Stimulated activated naive CD8-positive, alpha-beta T cell treated with anti-CD3 and anti-CD28 coated beads, Interleukin-15, Interleukin-2, amounts not matched to agents 100 ng/mL and 50 ng/mL, for 24 hours (primary cell): ENCODE data around the gene ZPLD1.
A peak's percentile ranks its signal among the peaks of the same experiment; 100 is the strongest.

Source experiments
- H3K27ac Mint-ChIP-seq: one replicate; pipeline ENCODE4 v1.8.0; 2021; ENCODE audit warnings: mild to moderate bottlenecking, mixed read lengths
- H3K27me3 Mint-ChIP-seq: one replicate; pipeline ENCODE4 v1.8.0; 2021; ENCODE audit warnings: mixed read lengths
- H3K36me3 Mint-ChIP-seq: one replicate; pipeline ENCODE4 v1.8.0; 2021; ENCODE audit warnings: low read depth, mixed read lengths
- H3K4me1 Mint-ChIP-seq: one replicate; pipeline ENCODE4 v1.8.0; 2021; ENCODE audit warnings: low read depth, mixed read lengths
- H3K4me3 Mint-ChIP-seq: one replicate; pipeline ENCODE4 v1.8.0; 2021; ENCODE audit warnings: mild to moderate bottlenecking, mixed read lengths
- H3K9me3 Mint-ChIP-seq: one replicate; pipeline ENCODE4 v1.8.0; 2021; ENCODE audit warnings: mixed read lengths

The ZPLD1 gene

GRCh38 chr3:102434715-102435114 is at the start of gene ZPLD1:
ZPLD1 (plus strand) TSS chr3:102435015; CDS start chr3:102438488, 3,473 bp downstream.
- H3K9me3 Mint-ChIP-seq: no peaks in the 10 kb centered on the region
- no peaks in the 10 kb centered on the region for H3K4me1 Mint-ChIP-seq
- H3K4me3 Mint-ChIP-seq: no peak within 1 kb of the TSS
- H3K27me3 Mint-ChIP-seq: peaks cover 12% of the 10 kb centered on the region
- no peak within 1 kb of the TSS for H3K27ac Mint-ChIP-seq
- H3K36me3 Mint-ChIP-seq: no peaks in the 10 kb centered on the region

DNA sequence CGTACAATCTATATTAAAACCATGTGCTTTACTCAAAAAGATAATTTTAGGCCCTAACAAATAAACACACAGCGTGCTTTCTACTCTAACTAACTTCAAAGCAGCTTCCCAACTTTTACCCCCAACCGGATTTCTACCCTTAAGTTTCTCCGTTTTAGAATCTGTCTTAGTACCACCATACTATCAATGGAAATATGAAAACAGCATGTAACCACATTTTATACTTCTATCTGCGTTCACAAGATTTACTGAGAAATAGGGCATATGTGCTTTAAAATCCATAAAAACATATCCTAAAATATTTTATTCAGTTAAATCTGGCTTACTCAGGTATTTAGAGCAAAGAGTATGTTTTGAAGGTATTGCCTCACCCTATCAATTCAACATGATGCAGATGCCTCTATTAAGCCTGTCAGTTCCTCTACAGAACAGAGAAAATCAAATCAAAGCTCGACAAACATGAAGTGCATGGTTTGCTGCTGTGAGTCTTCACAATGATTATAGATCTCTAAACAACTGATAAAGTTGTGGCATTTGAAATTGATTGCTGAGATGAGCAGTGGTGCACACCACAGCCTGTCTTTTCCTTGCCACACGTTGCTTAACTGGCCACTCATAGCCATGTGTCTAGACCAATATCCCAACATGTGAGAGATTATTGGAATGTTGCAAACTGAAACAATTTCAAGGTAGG is 44.5 kb upstream of the ZPLD1 start:
- H3K27me3 Mint-ChIP-seq: peaks cover 12% of the 10 kb centered on the region
- no peaks in the 10 kb centered on the region for H3K4me1 Mint-ChIP-seq
- H3K36me3 Mint-ChIP-seq: no peaks in the 10 kb centered on the region

DNA sequence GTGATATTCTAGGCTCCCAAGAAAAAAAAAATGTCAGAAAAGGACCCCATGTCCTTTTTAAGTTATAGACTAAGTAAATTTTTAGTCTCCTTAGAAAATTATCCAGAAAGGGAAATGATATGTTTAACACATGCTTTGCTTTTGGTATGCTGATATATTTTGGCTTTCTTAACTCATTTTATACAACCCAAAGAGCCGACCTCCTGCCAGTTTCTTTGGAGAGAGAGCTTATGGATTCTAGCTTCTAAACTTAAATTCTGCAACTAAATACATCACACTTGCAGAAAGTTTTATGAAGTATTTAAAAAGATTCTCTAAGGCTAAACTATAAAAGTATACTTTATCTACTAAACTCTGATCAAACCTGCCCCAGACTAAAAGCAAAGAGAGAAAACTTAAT is 43.9 kb upstream of the ZPLD1 start:
- Mint-ChIP-seq H3K9me3 (no peaks in the 10 kb centered on the region), H3K4me3 (no peak overlapping the region), H3K27me3 (peaks cover 12% of the 10 kb centered on the region), H3K27ac (no peak overlapping the region), H3K36me3 (no peaks in the 10 kb centered on the region), H3K4me1 (no peaks in the 10 kb centered on the region)

More for the DNA sequence above, 44.5 kb upstream of the ZPLD1 start:
- H3K9me3 Mint-ChIP-seq: no peaks in the 10 kb centered on the region
- H3K4me3 Mint-ChIP-seq: no peak overlapping the region
- no peak overlapping the region for H3K27ac Mint-ChIP-seq

- Mint-ChIP-seq H3K36me3 (no peaks in the 10 kb centered on the region), H3K27ac (no peak overlapping the region), H3K27me3 (peaks cover 12% of the 10 kb centered on the region), H3K4me1 (no peaks in the 10 kb centered on the region), H3K9me3 (no peaks in the 10 kb centered on the region), H3K4me3 (no peak overlapping the region)
These were observed 43.3 kb upstream of the ZPLD1 start for GRCh38 chr3:102391491-102391890.

- Mint-ChIP-seq H3K36me3 (no peaks in the 10 kb centered on the region), H3K4me3 (no peak overlapping the region), H3K27ac (no peak overlapping the region), H3K9me3 (no peaks in the 10 kb centered on the region), H3K4me1 (no peaks in the 10 kb centered on the region), H3K27me3 (peaks cover 22% of the 10 kb centered on the region)
These were observed 40.3 kb upstream of the ZPLD1 start for GRCh38 chr3:102394517-102394916.

GRCh38 chr3:102398176-102398575 is 36.6 kb upstream of the ZPLD1 start:
- H3K27ac Mint-ChIP-seq: no peak overlapping the region
- no peaks in the 10 kb centered on the region for H3K9me3 Mint-ChIP-seq
- no peaks in the 10 kb centered on the region for H3K36me3 Mint-ChIP-seq
- H3K4me3 Mint-ChIP-seq: no peak overlapping the region
- H3K27me3 Mint-ChIP-seq: peaks cover 25% of the 10 kb centered on the region
- H3K4me1 Mint-ChIP-seq: peaks cover 3% of the 10 kb centered on the region

DNA sequence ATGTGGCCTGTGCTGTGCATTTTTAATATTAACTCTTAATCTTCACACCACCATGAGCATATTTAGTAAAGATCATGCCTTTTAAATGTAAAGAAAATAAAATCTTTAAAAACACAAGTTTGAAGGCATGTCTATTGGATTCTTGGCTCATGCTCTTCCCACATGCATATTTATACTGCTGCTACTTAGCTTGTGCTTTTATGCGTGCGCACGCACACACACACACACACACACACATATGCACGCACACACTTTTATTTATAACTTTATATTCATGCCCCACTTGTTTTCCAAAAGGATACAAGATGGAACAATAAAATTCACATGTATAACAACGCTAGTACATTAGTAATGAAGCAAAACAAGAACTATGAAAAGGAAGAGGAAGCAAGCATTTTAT is 36.1 kb upstream of the ZPLD1 start:
- H3K27me3 Mint-ChIP-seq: peaks cover 26% of the 10 kb centered on the region
- H3K9me3 Mint-ChIP-seq: no peaks in the 10 kb centered on the region
- H3K4me3 Mint-ChIP-seq: no peak overlapping the region
- H3K27ac Mint-ChIP-seq: no peak overlapping the region
- H3K36me3 Mint-ChIP-seq: no peaks in the 10 kb centered on the region
- H3K4me1 Mint-ChIP-seq: peaks cover 3% of the 10 kb centered on the region

DNA sequence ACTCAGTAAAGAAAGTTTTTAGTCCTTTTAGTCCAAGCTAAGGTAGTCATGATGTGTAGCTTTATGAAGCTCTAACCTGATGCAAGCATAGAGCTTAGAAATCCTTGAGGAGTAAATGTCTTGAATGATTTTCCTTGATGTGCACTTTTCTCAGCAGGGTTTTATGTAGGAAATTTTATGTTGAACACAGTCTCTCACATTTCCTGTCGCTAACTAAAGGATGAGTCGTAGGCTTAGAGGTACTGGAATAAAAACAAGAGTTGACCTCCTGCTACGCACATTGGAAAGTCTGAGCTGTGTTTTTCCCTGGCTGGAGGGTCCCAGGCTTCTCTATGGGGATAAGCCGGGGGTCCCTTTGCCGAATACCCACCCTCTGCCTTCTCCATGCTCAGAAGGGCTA is 34.7 kb upstream of the ZPLD1 start:
- no peaks in the 10 kb centered on the region for H3K9me3 Mint-ChIP-seq
- H3K27me3 Mint-ChIP-seq: peaks cover 20% of the 10 kb centered on the region
- H3K4me3 Mint-ChIP-seq: no peak overlapping the region
- H3K36me3 Mint-ChIP-seq: no peaks in the 10 kb centered on the region
- H3K27ac Mint-ChIP-seq: no peak overlapping the region
- H3K4me1 Mint-ChIP-seq: peaks cover 3% of the 10 kb centered on the region

DNA sequence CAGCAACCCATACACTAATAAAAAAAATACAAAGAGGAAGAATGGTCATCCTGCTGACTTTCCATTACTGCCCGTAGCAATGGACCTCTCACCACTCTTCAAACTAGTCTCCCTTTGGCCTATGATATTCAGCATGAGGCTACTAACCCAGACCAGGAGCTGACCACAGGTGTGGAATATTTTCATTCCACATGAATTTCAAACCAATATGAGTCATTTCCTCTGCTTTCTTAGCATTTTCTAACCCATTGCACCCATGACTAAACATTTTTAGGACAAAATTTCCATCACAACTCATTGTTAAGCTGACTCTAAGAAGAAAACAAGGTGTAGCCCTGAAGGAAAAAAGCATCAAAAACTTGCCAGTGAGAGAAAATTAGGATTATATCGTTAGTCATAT is 34.0 kb upstream of the ZPLD1 start:
- Mint-ChIP-seq H3K4me1 (peaks cover 3% of the 10 kb centered on the region), H3K4me3 (no peak overlapping the region), H3K27me3 (peaks cover 23% of the 10 kb centered on the region), H3K36me3 (no peaks in the 10 kb centered on the region), H3K27ac (peak overlapping the region; percentile 45), H3K9me3 (no peaks in the 10 kb centered on the region)

DNA sequence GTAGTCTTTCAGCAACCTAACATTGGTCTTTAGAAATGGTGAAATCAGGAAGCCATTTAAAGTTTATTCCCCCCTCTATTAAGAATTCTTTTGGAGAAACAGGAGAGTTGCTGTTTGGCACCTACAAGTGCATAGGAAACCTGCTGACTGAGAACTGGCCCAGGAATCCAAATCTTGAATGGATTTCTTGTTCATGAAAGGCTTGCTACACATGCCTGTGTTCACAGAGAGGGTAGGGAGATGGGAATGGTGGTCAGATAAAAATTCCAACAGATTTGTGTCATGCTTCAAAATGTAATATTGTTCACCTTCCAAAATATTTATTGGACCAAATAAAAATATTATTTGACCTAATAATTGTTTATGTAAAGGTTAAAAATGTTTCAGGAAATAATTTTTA is 24.2 kb upstream of the ZPLD1 start:
- peaks cover 4% of the 10 kb centered on the region for H3K27me3 Mint-ChIP-seq
- no peaks in the 10 kb centered on the region for H3K36me3 Mint-ChIP-seq
- H3K4me1 Mint-ChIP-seq: peaks cover 7% of the 10 kb centered on the region
- no peak overlapping the region for H3K27ac Mint-ChIP-seq
- H3K4me3 Mint-ChIP-seq: no peak overlapping the region
- H3K9me3 Mint-ChIP-seq: no peaks in the 10 kb centered on the region

DNA sequence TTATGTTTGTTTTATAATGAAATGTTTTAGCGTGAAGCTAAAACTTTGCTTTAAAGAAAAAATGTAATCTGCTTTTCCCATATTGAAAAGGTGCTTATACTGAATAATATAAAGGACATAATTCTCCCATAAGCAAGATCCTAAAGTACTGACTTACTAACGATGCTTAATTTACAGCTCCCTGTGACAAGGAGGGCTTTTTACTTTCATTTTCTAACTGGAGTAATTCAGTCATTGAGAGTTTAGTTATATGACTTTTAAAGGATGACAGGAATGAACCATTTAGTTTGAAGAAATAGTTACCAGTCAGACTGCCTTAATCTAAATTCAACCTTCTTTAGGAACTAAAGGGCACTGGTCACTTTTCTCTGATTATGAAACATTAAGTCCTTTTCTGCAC is 19.3 kb upstream of the ZPLD1 start:
- H3K9me3 Mint-ChIP-seq: no peaks in the 10 kb centered on the region

GRCh38 chr3:102419786-102420185 is 15.0 kb upstream of the ZPLD1 start:
- Mint-ChIP-seq H3K9me3 (no peaks in the 10 kb centered on the region), H3K4me1 (peaks cover 10% of the 10 kb centered on the region), H3K27me3 (peaks cover 4% of the 10 kb centered on the region), H3K27ac (no peak overlapping the region), H3K4me3 (no peak overlapping the region), H3K36me3 (no peaks in the 10 kb centered on the region)

More for the DNA sequence above, 19.3 kb upstream of the ZPLD1 start:
- H3K4me3 Mint-ChIP-seq: peak overlapping the region; percentile 12
- no peaks in the 10 kb centered on the region for H3K36me3 Mint-ChIP-seq
- peaks cover 10% of the 10 kb centered on the region for H3K4me1 Mint-ChIP-seq
- H3K27ac Mint-ChIP-seq: no peak overlapping the region
- no peaks in the 10 kb centered on the region for H3K27me3 Mint-ChIP-seq

DNA sequence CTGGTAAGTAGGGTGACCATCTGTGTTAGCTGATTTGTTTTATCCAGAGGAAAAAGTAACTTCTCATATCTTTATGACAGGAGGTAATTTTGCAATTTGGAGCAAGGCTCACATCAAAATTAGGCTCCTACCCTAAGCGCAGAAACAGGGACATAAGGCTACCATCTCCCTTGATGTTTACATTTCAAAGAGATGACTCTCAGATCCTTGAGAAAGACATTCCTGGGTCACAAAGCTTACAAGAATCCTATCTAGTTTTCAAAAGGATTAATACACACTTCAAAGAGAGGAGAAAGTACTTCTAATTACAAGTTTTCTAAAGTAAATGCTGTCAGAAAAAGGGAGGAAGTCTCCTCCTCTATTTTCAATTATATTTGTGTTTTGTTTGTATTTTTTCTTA is 7.0 kb downstream of the ZPLD1 start:
- no peak overlapping the region for H3K27ac Mint-ChIP-seq
- H3K36me3 Mint-ChIP-seq: no peaks in the 10 kb centered on the region
- H3K4me3 Mint-ChIP-seq: no peak overlapping the region
- H3K4me1 Mint-ChIP-seq: no peaks in the 10 kb centered on the region
- peaks cover 7% of the 10 kb centered on the region for H3K27me3 Mint-ChIP-seq
- no peaks in the 10 kb centered on the region for H3K9me3 Mint-ChIP-seq

DNA sequence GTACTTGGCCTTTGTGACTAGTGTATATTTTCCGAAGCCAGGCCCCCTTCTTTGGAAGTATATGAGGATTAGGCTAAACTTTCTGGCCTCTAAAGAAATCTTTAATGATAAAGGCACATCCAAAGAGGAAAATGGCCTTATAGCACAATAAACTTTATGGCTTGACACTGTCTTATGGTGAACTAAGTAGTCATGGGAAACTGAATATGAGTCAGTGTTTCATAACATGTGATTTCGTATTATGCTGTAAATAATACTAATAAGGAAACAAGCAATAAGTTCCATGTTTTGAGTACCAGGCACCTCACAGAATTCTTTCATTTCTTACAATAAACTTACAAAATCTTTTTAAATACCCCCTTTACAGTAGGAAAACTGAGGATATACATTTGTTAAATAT is 8.2 kb downstream of the ZPLD1 start:
- Mint-ChIP-seq H3K27ac (no peak overlapping the region), H3K4me1 (no peaks in the 10 kb centered on the region), H3K4me3 (no peak overlapping the region), H3K9me3 (no peaks in the 10 kb centered on the region), H3K36me3 (no peaks in the 10 kb centered on the region), H3K27me3 (peaks cover 3% of the 10 kb centered on the region)

DNA sequence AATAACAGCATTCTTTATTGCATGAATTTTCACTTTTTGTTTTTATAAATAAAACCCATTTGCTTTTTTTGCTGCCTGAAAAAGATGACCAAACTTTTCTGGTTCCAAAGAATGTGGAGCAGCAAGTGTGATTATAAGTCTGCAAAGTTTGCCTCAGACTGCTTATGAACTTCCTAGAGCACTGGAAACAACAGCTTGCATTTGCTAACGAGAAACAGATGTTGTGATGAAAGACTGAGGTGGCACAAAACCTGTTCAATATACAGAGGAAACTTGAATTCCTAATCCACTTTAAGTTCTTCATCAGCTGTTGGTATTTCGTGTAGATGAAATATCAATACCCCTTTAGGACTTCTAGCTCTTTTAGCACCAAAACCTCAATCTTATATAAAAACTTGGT is 9.3 kb downstream of the ZPLD1 start:
- Mint-ChIP-seq H3K36me3 (no peaks in the 10 kb centered on the region), H3K4me3 (no peak overlapping the region), H3K4me1 (no peaks in the 10 kb centered on the region), H3K27me3 (no peaks in the 10 kb centered on the region), H3K27ac (no peak overlapping the region), H3K9me3 (no peaks in the 10 kb centered on the region)

GRCh38 chr3:102447272-102447671 is 12.5 kb downstream of the ZPLD1 start:
- H3K27me3 Mint-ChIP-seq: peaks cover 9% of the 10 kb centered on the region
- H3K36me3 Mint-ChIP-seq: no peaks in the 10 kb centered on the region
- H3K4me3 Mint-ChIP-seq: no peak overlapping the region
- no peak overlapping the region for H3K27ac Mint-ChIP-seq
- no peaks in the 10 kb centered on the region for H3K4me1 Mint-ChIP-seq
- H3K9me3 Mint-ChIP-seq: no peaks in the 10 kb centered on the region
